KOPT-K1 (cell line): ENCODE measurements around the gene RSPRY1.
"Not testable (repeated sequence)": the region's sequence is repeated elsewhere in the genome, so short reads cannot be mapped to it uniquely, and the experiment has no call there.

ENCODE experiments used
- H3K27ac ChIP-seq: fragments of 200-600 bp; sonication (generic); 2 replicates; pipeline ENCODE4 v1.5.1; 2016; ENCODE audit warnings: antibody characterized with exemption, mild to moderate bottlenecking, low read depth, low read length; ENCODE audit not compliant: poor library complexity, severe bottlenecking
- H3K36me3 ChIP-seq: fragments of 200-600 bp; sonication (generic); 2 replicates; pipeline ENCODE4 v1.5.1; 2017; ENCODE audit warnings: antibody characterized with exemption, mild to moderate bottlenecking, low read length, moderate library complexity; ENCODE audit not compliant: insufficient read depth
- H3K9me3 ChIP-seq: fragments of 200-600 bp; sonication (generic); 2 replicates; pipeline ENCODE4 v1.5.1; 2017; ENCODE audit warnings: antibody characterized with exemption, low read length, mild to moderate bottlenecking; ENCODE audit not compliant: insufficient read depth, poor library complexity, severe bottlenecking

Gene RSPRY1

DNA sequence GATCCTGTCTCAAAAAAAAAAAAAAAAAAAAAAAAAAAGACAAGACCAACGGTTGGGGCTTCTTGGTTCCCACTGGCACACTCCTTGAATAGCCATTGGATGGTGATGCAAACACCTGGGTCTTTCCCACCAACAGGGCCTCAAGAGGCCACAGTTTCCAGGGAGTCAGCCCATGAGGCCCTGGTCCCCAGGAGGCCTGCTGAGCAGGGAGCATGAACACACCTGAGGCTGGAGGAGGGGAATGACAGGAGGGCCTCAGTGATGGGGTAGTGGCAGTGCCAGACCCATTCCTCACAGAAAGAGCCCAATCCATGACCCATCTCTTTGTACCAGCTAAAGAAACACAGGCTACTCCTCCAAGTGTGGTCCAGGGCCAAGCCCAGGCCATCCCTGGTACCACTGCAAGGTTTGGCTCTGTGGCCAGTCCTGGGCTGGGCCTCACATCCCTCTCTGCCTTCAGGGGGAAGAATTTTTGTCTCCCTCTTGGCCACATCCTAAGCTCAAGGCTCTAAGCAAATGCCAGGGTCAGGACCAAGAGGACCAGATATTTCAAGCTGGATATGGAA is 72.9 kb downstream of the RSPRY1 start:
- Histone ChIP-seq H3K27ac (peak overlapping the region; percentile 12), H3K36me3 (peaks cover under 1% of the 10 kb centered on the region; the same call in 1 of the 2 replicates), H3K9me3 (no peaks in the 10 kb centered on the region)

GRCh38 chr16:57260294-57260929 is 74.3 kb downstream of the RSPRY1 start:
- no peaks in the 10 kb centered on the region for H3K9me3 ChIP-seq
- H3K36me3 ChIP-seq: no peaks in the 10 kb centered on the region
- H3K27ac ChIP-seq: peak overlapping the region; percentile 49

GRCh38 chr16:57261806-57262205 is 75.7 kb downstream of the RSPRY1 start:
- H3K9me3 ChIP-seq: no peaks in the 10 kb centered on the region
- no peak overlapping the region for H3K27ac ChIP-seq
- H3K36me3 ChIP-seq: no peaks in the 10 kb centered on the region

- Histone ChIP-seq H3K27ac (no peak overlapping the region), H3K9me3 (no peaks in the 10 kb centered on the region), H3K36me3 (no peaks in the 10 kb centered on the region)
Measured at GRCh38 chr16:57262841-57263540, 76.9 kb downstream of the RSPRY1 start.

GRCh38 chr16:57263541-57264351 is 77.6 kb downstream of the RSPRY1 start:
- no peaks in the 10 kb centered on the region for H3K36me3 ChIP-seq
- no peaks in the 10 kb centered on the region for H3K9me3 ChIP-seq
- H3K27ac ChIP-seq: no peak overlapping the region

- H3K27ac ChIP-seq: no peak overlapping the region
Measured at GRCh38 chr16:57264381-57264780, 78.3 kb downstream of the RSPRY1 start.

GRCh38 chr16:57264950-57265371 is 78.8 kb downstream of the RSPRY1 start:
- Histone ChIP-seq H3K27ac (no peak overlapping the region), H3K9me3 (no peaks in the 10 kb centered on the region), H3K36me3 (no peaks in the 10 kb centered on the region)

More at GRCh38 chr16:57264381-57264780, 78.3 kb downstream of the RSPRY1 start:
- Histone ChIP-seq H3K9me3 (no peaks in the 10 kb centered on the region), H3K36me3 (no peaks in the 10 kb centered on the region)

GRCh38 chr16:57265850-57266530 is 79.9 kb downstream of the RSPRY1 start:
- Histone ChIP-seq H3K36me3 (no peaks in the 10 kb centered on the region), H3K9me3 (no peaks in the 10 kb centered on the region), H3K27ac (peak overlapping the region; percentile 81)

GRCh38 chr16:57266531-57267260 is 80.6 kb downstream of the RSPRY1 start:
- no peaks in the 10 kb centered on the region for H3K9me3 ChIP-seq
- H3K36me3 ChIP-seq: no peaks in the 10 kb centered on the region
- peak overlapping the region; percentile 81 for H3K27ac ChIP-seq

GRCh38 chr16:57267343-57267742 is 81.2 kb downstream of the RSPRY1 start:
- not testable (repeated sequence) for H3K9me3 ChIP-seq, H3K36me3 ChIP-seq
- peak overlapping the region; percentile 81 for H3K27ac ChIP-seq

- Histone ChIP-seq H3K9me3 (no peaks in the 10 kb centered on the region), H3K27ac (peak overlapping the region; percentile 81)
Measured at GRCh38 chr16:57268804-57269800, 83.0 kb downstream of the RSPRY1 start.

DNA sequence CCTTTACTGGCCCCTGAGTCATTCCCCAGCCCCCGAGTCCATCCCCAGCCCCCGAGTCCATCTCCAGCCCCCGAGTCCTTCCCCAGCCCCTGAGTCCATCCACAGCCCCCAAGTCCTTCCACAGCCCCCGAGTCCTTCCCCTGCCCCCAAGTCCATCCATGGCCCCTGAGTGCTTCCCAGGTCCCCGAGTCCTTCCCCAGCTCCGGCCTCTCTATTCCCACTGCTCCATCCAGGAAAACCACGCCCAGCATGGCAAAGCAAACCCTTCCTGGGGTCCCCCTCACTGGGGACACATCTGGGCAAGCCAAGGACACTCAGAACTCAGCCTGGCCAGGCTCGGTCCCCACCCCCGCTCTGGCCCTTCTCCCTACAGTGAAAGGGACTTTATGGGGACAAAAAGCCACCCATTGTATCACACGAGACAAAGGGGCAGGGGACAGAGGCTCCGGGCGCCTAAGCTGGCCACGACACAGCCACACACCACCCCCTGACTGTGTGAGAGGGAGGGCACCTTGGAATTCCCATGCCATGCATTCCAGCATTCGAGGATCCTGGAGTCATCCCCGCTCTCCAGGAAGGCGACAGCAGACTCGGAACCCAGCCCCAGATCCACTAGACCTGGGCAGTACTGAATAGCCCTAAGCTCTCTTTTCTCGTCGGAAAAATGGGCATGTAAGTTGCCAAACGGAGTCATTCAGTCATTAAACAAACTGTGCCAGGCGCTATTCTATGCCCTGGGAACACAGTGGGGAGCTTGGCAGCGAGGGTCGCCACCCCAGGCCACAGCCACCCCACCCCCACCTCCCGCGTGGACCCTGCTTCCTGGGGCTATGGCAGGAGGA is 84.3 kb downstream of the RSPRY1 start:
- Histone ChIP-seq H3K9me3 (no peaks in the 10 kb centered on the region), H3K36me3 (no peaks in the 10 kb centered on the region), H3K27ac (no peak overlapping the region)

More at GRCh38 chr16:57268804-57269800, 83.0 kb downstream of the RSPRY1 start:
- H3K36me3 ChIP-seq: no peaks in the 10 kb centered on the region

DNA sequence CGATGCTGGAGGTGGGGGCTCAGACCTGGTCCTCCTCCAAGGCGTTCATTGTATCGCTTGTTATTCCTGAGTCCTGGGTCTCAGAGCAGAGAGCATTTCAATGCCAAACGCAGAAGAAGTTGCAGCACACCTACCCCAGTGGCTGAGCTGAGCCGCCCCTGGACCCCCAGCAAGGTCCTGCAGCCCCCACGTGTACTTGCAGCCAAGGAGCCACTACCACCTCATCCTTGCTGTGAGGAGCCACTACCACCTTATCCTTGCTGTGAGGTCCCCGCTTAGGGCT is 84.9 kb downstream of the RSPRY1 start:
- H3K27ac ChIP-seq: no peak overlapping the region
- H3K36me3 ChIP-seq: no peaks in the 10 kb centered on the region
- H3K9me3 ChIP-seq: no peaks in the 10 kb centered on the region
